Measurements from ENCODE around the gene SLC9C1. TPM values are rescaled to one million over a fixed set of nuclear protein-coding genes. Genes with fewer than 3 reads are reported as not detected.

Gene SLC9C1
- total RNA-seq, 1 experiment from 2014 or later = not detected

DNA sequence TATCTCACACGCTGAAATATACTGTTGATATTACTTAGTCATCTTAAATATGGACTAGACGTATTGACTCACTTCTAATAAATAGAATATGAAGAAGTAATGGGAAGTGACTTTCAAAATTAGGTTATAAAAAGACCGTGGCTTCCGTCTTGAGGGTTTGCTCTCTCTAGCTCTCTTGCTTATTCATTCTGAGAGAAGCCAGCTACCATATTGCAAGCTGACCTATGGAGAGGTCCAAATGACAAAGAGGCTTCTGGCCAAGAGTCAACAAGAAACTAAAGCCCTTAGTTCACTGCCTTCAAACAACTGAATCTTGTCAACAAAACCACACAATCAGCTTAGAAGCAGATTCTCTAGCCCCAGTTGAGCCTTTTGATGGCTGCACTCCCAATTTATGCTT is 46.1 kb downstream of the SLC9C1 start:
- BruUV-seq (replicated peaks) = no TSS peak
- H3K36me3 ChIP-seq (ENCODE audit: low read depth, low read length) = no peaks in the 10 kb centered on the region
- DNase-seq (no peak), ATAC-seq (no peak)
- H3K27ac ChIP-seq (ENCODE audit: low read length) = no peak overlapping the region
- H3K9ac ChIP-seq (ENCODE audit: low read length) = no peak overlapping the region
- H2AFZ ChIP-seq (ENCODE audit: low read length) = no peak overlapping the region
- no peaks in the 10 kb centered on the region for H3K79me2 ChIP-seq (ENCODE audit: low read length)
- TF ChIP-seq EZH2 (IDR thresholded peaks at IDR 0.05; ENCODE audit: low read length, unreplicated experiment) (no peak), EZH2phosphoT487 (IDR thresholded peaks at IDR 0.05; ENCODE audit: borderline replicate concordance, low read length) (no peak)
- TF ChIP-seq, protein P1, sequence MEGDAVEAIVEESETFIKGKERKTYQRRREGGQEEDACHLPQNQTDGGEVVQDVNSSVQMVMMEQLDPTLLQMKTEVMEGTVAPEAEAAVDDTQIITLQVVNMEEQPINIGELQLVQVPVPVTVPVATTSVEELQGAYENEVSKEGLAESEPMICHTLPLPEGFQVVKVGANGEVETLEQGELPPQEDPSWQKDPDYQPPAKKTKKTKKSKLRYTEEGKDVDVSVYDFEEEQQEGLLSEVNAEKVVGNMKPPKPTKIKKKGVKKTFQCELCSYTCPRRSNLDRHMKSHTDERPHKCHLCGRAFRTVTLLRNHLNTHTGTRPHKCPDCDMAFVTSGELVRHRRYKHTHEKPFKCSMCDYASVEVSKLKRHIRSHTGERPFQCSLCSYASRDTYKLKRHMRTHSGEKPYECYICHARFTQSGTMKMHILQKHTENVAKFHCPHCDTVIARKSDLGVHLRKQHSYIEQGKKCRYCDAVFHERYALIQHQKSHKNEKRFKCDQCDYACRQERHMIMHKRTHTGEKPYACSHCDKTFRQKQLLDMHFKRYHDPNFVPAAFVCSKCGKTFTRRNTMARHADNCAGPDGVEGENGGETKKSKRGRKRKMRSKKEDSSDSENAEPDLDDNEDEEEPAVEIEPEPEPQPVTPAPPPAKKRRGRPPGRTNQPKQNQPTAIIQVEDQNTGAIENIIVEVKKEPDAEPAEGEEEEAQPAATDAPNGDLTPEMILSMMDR (conservative IDR thresholded peaks at IDR 0.05; ENCODE audit: low read depth, low read length) = no peak
- peaks cover 5% of the 10 kb centered on the region; the same call in 1 of the 2 replicates for H3K27me3 ChIP-seq (ENCODE audit: low read length)
- no peaks in the 10 kb centered on the region for H3K9me2 ChIP-seq (replicated peaks; ENCODE audit: low read length)
- no peaks in the 10 kb centered on the region for H3K9me3 ChIP-seq (ENCODE audit: low read length)
- H3K4me3 ChIP-seq (ENCODE audit: low read length) = no peak overlapping the region
- no peaks in the 10 kb centered on the region for H3K4me1 ChIP-seq (ENCODE audit: insufficient read depth, low read length)
- CTCF ChIA-PET = no interaction called here
- intact Hi-C loops (cut with micrococcal nuclease) = no loop called here
- no peak overlapping the region for H3K4me2 ChIP-seq (ENCODE audit: low read length)
- POLR2A ChIA-PET (ENCODE audit: unreplicated experiment) = no interaction called here
- no peaks in the 10 kb centered on the region for H4K20me1 ChIP-seq (ENCODE audit: low read length)
- no peaks in the 10 kb centered on the region for H3F3A ChIP-seq (ENCODE audit: low read length, unreplicated experiment)

DNA sequence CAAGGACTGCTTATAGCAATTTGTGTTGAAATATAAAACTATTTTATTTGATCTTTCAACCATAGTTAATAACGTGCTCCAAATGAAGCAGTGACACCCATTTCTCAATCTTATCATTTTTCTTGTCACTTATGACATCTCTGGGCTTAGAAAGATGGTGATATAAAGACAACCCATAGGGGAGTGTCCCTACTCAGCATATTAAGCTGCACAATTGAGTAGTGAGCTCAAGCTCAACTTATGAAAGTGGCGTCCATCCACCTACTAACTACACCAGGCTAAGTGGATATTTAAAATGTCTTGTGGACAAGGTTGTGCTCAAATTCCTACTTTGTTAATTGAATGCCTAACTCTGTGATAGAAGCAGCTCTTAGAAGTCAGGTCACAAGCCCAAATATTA is 46.7 kb downstream of the SLC9C1 start:
- no peak for TF ChIP-seq EZH2 (IDR thresholded peaks at IDR 0.05; ENCODE audit: low read length, unreplicated experiment)
- TF ChIP-seq, protein P1 (conservative IDR thresholded peaks at IDR 0.05; ENCODE audit: low read depth, low read length) = no peak
- TF ChIP-seq EZH2phosphoT487 (IDR thresholded peaks at IDR 0.05; ENCODE audit: borderline replicate concordance, low read length) = no peak
- peaks cover 5% of the 10 kb centered on the region; the same call in 1 of the 2 replicates for H3K27me3 ChIP-seq (ENCODE audit: low read length)
- H3K4me3 ChIP-seq (ENCODE audit: low read length) = no peak overlapping the region
- POLR2A ChIA-PET (ENCODE audit: unreplicated experiment) = no interaction called here
- no peak overlapping the region for H3K9ac ChIP-seq (ENCODE audit: low read length)
- ATAC-seq (no peak), DNase-seq (no peak)
- H3K36me3 ChIP-seq (ENCODE audit: low read depth, low read length) = no peaks in the 10 kb centered on the region
- H3K9me2 ChIP-seq (replicated peaks; ENCODE audit: low read length) = no peaks in the 10 kb centered on the region
- H3K9me3 ChIP-seq (ENCODE audit: low read length) = no peaks in the 10 kb centered on the region
- H2AFZ ChIP-seq (ENCODE audit: low read length) = no peak overlapping the region
- H3K27ac ChIP-seq (ENCODE audit: low read length) = no peak overlapping the region
- H3K79me2 ChIP-seq (ENCODE audit: low read length) = no peaks in the 10 kb centered on the region
- H3F3A ChIP-seq (ENCODE audit: low read length, unreplicated experiment) = no peaks in the 10 kb centered on the region
- H3K4me1 ChIP-seq (ENCODE audit: insufficient read depth, low read length) = no peaks in the 10 kb centered on the region
- H4K20me1 ChIP-seq (ENCODE audit: low read length) = no peaks in the 10 kb centered on the region
- intact Hi-C loops (cut with micrococcal nuclease) = no loop called here
- CTCF ChIA-PET = interaction anchor here (1.1 kb wide), 1 partner anchor 46 kb away, joined by 3 read pairs; the partner anchor contains the start of gene SLC9C1
- BruUV-seq (replicated peaks) = no TSS peak
- H3K4me2 ChIP-seq (ENCODE audit: low read length) = no peak overlapping the region

DNA sequence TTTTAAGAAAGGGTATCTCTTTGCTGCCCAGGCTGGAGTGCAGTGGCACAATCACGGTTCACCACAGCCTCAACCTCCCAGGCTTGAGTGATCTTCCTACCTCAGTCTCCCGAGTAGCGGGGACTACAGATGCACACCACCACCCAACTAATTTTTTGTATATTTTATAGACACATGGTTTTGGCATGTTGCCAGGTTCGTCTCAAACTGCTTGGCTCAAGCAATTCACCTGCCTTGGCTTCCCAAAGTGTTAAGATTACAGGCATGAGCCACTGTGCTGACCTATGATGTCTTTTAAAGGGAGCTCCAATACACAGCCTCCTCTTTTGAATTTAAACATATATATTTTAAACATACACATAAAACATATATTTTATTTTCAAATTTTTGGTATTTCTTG is 60.9 kb downstream of the SLC9C1 start:
- Histone ChIP-seq H3K36me3 (ENCODE audit: low read depth, low read length) (no peaks in the 10 kb centered on the region), H3K9ac (ENCODE audit: low read length) (no peak overlapping the region), H3K27me3 (ENCODE audit: low read length) (peaks cover 18% of the 10 kb centered on the region; the same call in 1 of the 2 replicates), H3K4me3 (ENCODE audit: low read length) (no peak overlapping the region), H3K9me3 (ENCODE audit: low read length) (no peaks in the 10 kb centered on the region), H2AFZ (ENCODE audit: low read length) (no peak overlapping the region), H3K4me2 (ENCODE audit: low read length) (no peak overlapping the region), H3F3A (ENCODE audit: low read length, unreplicated experiment) (no peaks in the 10 kb centered on the region), H3K9me2 (replicated peaks; ENCODE audit: low read length) (no peaks in the 10 kb centered on the region), H3K27ac (ENCODE audit: low read length) (no peak overlapping the region), H3K4me1 (ENCODE audit: insufficient read depth, low read length) (no peaks in the 10 kb centered on the region), H3K79me2 (ENCODE audit: low read length) (no peaks in the 10 kb centered on the region), H4K20me1 (ENCODE audit: low read length) (no peaks in the 10 kb centered on the region)
- TF ChIP-seq, protein P1 (conservative IDR thresholded peaks at IDR 0.05; ENCODE audit: low read depth, low read length) = no peak
- TF ChIP-seq EZH2phosphoT487 (IDR thresholded peaks at IDR 0.05; ENCODE audit: borderline replicate concordance, low read length) (no peak), EZH2 (IDR thresholded peaks at IDR 0.05; ENCODE audit: low read length, unreplicated experiment) (no peak)
- DNase-seq = no peak
- no peak for ATAC-seq
- intact Hi-C loops (cut with micrococcal nuclease) = no loop called here
- ChIA-PET POLR2A (ENCODE audit: unreplicated experiment) (no interaction called here), CTCF (no interaction called here)
- no TSS peak for BruUV-seq (replicated peaks)
